Glutamatergic neuron (in vitro differentiated cells): ENCODE data around the gene SAMD4A. TPM values are rescaled to one million over a fixed set of nuclear protein-coding genes. Genes with fewer than 3 reads are reported as not detected.

Experiments used
- DNase-seq: peaks from one replicate; pipeline ENCODE4 v3.0.0; 2022
- H3K27ac Mint-ChIP-seq: one replicate; pipeline ENCODE4 v1.8.0; 2020; ENCODE audit warnings: mild to moderate bottlenecking, mixed read lengths, inconsistent platforms; ENCODE audit not compliant: unreplicated experiment
- H3K27me3 Mint-ChIP-seq: one replicate; pipeline ENCODE4 v1.8.0; 2020; ENCODE audit warnings: mild to moderate bottlenecking, moderate library complexity, mixed read lengths, inconsistent platforms; ENCODE audit not compliant: unreplicated experiment
- H3K36me3 Mint-ChIP-seq: one replicate; pipeline ENCODE4 v1.8.0; 2020; ENCODE audit warnings: mild to moderate bottlenecking, mixed read lengths, inconsistent platforms; ENCODE audit not compliant: unreplicated experiment
- H3K4me1 Mint-ChIP-seq: one replicate; pipeline ENCODE4 v1.8.0; 2020; ENCODE audit warnings: mild to moderate bottlenecking, low read depth, mixed read lengths, inconsistent platforms; ENCODE audit not compliant: unreplicated experiment
- H3K4me3 Mint-ChIP-seq: one replicate; pipeline ENCODE4 v1.8.0; 2020; ENCODE audit warnings: mild to moderate bottlenecking, mixed read lengths, inconsistent platforms; ENCODE audit not compliant: unreplicated experiment
- H3K9me3 Mint-ChIP-seq: one replicate; pipeline ENCODE4 v1.8.0; 2020; ENCODE audit warnings: mild to moderate bottlenecking, moderate library complexity, mixed read lengths, inconsistent platforms; ENCODE audit not compliant: unreplicated experiment
- total RNA-seq: library from RNA; stranded (reverse); fragmentation: NEBNext Ultra II Directional; extraction: Animal tissue kit (Norgen Biotek cat#: 25700); gene quantifications from one replicate; pipeline ENCODE4 v1.2.1, GENCODE V29; 2021; ENCODE audit not compliant: unreplicated experiment
- TF ChIP-seq, protein P1 (sequence below): fragments of 200-600 bp; sonication (generic); IDR thresholded peaks from one replicate; pipeline ENCODE4 v1.5.0; 2021; ENCODE audit not compliant: partially characterized antibody, unreplicated experiment

Gene SAMD4A
- total RNA-seq, 1 donor from 2014 or later, result 0.56 TPM

DNA sequence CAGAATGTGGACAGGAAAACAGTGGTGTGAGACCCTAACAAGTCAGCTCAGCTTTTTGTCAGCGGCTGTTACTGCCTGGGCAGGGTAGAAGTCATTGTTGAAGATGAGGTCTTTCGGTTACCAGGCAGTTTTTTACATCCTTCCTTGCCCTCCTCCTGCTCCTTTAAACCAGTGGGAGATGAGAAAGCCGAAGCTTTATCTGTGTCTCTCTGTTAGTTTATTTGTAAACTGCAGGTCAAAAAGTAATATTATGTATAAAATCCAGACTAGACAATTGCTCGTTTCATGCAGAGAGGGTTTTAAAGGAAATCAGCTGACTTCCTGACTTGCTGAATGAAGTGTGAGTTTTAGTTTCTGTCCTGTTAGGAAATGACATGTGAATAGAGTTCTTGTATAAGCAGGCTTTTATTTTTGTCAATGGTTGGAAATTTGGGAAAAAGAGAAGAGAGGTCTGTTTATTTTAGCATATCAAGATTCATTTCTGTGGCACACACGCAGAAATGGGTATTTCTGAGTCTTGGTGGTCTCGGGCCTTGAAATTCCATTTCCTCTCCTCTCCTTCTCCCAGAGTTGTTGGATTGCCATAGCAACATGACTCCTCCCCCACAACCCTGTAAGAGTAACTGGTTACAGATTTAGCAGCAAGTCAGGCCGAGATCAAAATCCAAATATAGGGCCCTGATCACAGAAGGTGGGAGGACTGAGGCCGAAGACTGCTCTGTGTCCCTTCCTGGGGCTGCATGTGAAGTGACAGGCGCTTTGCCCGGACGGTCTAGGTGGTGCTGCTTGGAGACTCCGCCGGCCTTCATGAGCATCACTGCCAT is 60.8 kb downstream of the SAMD4A start:
- Mint-ChIP-seq H3K36me3 (no peaks in the 10 kb centered on the region), H3K27ac (no peak overlapping the region), H3K27me3 (peaks cover 3% of the 10 kb centered on the region), H3K4me1 (no peaks in the 10 kb centered on the region), H3K4me3 (no peak overlapping the region), H3K9me3 (peaks cover 1% of the 10 kb centered on the region)
- TF ChIP-seq, protein P1, sequence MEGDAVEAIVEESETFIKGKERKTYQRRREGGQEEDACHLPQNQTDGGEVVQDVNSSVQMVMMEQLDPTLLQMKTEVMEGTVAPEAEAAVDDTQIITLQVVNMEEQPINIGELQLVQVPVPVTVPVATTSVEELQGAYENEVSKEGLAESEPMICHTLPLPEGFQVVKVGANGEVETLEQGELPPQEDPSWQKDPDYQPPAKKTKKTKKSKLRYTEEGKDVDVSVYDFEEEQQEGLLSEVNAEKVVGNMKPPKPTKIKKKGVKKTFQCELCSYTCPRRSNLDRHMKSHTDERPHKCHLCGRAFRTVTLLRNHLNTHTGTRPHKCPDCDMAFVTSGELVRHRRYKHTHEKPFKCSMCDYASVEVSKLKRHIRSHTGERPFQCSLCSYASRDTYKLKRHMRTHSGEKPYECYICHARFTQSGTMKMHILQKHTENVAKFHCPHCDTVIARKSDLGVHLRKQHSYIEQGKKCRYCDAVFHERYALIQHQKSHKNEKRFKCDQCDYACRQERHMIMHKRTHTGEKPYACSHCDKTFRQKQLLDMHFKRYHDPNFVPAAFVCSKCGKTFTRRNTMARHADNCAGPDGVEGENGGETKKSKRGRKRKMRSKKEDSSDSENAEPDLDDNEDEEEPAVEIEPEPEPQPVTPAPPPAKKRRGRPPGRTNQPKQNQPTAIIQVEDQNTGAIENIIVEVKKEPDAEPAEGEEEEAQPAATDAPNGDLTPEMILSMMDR, result no peak
- DNase-seq, result no peak

DNA sequence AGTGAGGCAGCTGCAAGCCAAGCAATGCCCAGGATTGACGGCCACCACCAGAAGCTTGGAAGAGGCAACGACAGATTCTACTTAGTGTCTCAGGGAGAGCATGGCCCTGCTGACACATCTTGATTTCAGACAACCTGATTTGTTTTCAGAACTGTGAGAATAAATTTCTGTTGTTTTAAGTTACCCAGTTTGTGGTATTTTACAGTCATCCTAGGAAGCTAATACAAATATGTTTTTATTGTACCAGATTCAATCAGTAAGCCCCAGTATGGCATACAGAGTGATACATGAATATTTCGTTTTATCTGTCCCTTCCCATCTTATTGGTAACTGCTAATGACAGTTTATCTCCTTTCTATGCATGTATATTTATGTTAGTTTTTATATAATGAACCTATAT is 62.3 kb downstream of the SAMD4A start:
- H3K9me3 Mint-ChIP-seq, result peaks cover 1% of the 10 kb centered on the region
- no peaks in the 10 kb centered on the region for H3K36me3 Mint-ChIP-seq
- H3K4me3 Mint-ChIP-seq, result no peak overlapping the region
- H3K27me3 Mint-ChIP-seq, result peaks cover 5% of the 10 kb centered on the region
- TF ChIP-seq, protein P1, result no peak
- no peak for DNase-seq
- H3K4me1 Mint-ChIP-seq, result no peaks in the 10 kb centered on the region
- no peak overlapping the region for H3K27ac Mint-ChIP-seq

DNA sequence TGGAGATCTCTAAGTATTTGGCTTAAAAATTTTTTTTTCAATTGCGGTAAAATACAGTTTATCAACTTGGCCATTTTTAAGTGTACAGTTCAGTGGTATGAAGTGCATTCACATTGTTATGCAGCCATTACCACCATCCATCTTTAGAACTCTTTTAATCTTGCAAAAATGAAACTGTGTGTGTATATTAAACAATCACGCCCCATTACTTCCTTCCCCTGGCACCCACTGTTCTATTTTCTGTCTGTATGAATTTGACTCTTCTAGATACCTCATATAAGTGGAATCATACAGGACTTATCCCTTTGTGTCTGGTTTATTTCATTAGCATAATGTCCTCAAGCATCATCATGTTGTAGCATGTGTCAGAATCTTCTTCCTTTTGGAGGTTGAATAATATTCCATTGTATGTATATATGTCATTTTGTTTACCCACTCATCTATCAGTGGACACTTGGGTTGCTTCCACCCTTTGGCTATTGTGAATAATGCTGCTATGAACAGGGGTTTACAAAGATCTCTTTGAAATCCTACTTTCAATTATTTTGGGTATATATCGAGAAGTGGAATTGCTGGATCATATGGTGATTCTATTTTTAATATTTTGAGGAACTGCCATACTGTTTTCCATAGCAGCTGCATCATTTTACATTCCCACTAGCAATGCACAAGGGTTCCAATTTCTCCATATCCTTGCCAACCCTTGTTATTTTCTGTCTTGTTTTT is 62.9 kb downstream of the SAMD4A start:
- no peaks in the 10 kb centered on the region for H3K36me3 Mint-ChIP-seq
- TF ChIP-seq, protein P1, result no peak
- DNase-seq, result no peak
- H3K27ac Mint-ChIP-seq, result no peak overlapping the region
- H3K4me3 Mint-ChIP-seq, result no peak overlapping the region
- no peaks in the 10 kb centered on the region for H3K4me1 Mint-ChIP-seq
- H3K27me3 Mint-ChIP-seq, result peaks cover 5% of the 10 kb centered on the region
- H3K9me3 Mint-ChIP-seq, result peaks cover 3% of the 10 kb centered on the region

DNA sequence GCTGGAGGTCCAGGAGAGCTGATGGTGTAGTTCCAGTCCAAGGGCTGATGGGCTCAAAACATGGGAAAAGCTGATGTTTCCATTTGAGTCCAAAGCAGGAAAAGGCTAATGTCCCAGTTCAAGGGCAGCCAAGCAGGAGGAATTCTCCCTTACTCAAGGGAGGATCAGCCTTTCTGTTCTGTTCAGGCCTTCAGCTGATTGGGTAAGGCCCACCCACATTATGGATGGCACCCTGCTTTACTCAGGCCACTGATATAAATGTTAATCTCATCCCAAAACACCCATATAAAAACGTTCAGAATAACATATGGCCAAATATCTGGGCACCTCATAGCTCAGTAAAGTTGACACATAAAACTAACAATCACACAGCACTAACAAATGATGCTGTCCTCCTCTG is 64.1 kb downstream of the SAMD4A start:
- Mint-ChIP-seq H3K9me3 (peaks cover 6% of the 10 kb centered on the region), H3K36me3 (no peaks in the 10 kb centered on the region), H3K27ac (no peak overlapping the region), H3K27me3 (peaks cover 2% of the 10 kb centered on the region), H3K4me3 (no peak overlapping the region), H3K4me1 (no peaks in the 10 kb centered on the region)
- DNase-seq, result no peak
- TF ChIP-seq, protein P1, result no peak

DNA sequence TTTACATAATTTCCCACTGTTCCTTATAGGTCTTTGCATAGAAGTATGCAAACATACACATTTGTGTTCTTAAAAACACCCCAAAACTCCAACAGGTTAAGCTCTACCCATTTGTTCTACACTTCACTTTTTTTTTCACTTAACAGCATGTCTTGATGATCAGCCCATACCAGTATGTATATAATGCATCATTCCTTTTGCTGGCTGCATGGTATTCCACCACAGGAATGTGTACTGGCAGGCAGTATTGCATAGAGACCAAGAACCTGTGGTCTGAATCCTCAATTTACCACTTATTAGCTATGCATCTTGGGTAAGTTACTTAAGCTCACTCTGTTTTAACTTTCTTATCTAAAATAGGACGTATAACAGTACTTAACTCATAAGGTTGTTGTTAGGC is 65.5 kb downstream of the SAMD4A start:
- TF ChIP-seq, protein P1, result no peak
- Mint-ChIP-seq H3K9me3 (peaks cover 7% of the 10 kb centered on the region), H3K4me3 (no peak overlapping the region), H3K27me3 (peaks cover 2% of the 10 kb centered on the region), H3K36me3 (no peaks in the 10 kb centered on the region), H3K27ac (no peak overlapping the region), H3K4me1 (no peaks in the 10 kb centered on the region)
- DNase-seq, result no peak
